ENCODE measurements around the gene WBP11.

GRCh38 chr12:14834509-14834908, 31.2 kb upstream of the WBP11 start:
- TF ChIP-seq ZNF239 (CRISPR knock-in tag; IDR thresholded peaks at IDR 0.05) (no peak), ZNF707 (CRISPR knock-in tag; conservative IDR thresholded peaks at IDR 0.05) (no peak), CTCF (IDR thresholded peaks at IDR 0.05 in 2 of 3, conservative IDR thresholded peaks at IDR 0.05 in 1 of 3; ENCODE audit: insufficient read depth in 2 of 3, low read depth in 1 of 3, low read length in 3 of 3) (no peak), ATF7 (IDR thresholded peaks at IDR 0.05) (no peak), NFIC (IDR thresholded peaks at IDR 0.05) (no peak), IRF2 (CRISPR knock-in tag; IDR thresholded peaks at IDR 0.05) (no peak), REST (IDR thresholded peaks at IDR 0.05; ENCODE audit: borderline replicate concordance) (no peak), REST (CRISPR knock-in tag; IDR thresholded peaks at IDR 0.05; ENCODE audit: low read depth) (no peak), ZEB2 (IDR thresholded peaks at IDR 0.05) (no peak), POLR2A (conservative IDR thresholded peaks at IDR 0.05) (no peak)
- TF ChIP-seq, protein P1, sequence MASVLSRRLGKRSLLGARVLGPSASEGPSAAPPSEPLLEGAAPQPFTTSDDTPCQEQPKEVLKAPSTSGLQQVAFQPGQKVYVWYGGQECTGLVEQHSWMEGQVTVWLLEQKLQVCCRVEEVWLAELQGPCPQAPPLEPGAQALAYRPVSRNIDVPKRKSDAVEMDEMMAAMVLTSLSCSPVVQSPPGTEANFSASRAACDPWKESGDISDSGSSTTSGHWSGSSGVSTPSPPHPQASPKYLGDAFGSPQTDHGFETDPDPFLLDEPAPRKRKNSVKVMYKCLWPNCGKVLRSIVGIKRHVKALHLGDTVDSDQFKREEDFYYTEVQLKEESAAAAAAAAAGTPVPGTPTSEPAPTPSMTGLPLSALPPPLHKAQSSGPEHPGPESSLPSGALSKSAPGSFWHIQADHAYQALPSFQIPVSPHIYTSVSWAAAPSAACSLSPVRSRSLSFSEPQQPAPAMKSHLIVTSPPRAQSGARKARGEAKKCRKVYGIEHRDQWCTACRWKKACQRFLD (CRISPR knock-in tag; IDR thresholded peaks at IDR 0.05) = no peak
